Calu3 (cell line): ENCODE measurements around the gene MEF2C. TPM values are rescaled to one million over a fixed set of nuclear protein-coding genes. Genes with fewer than 3 reads are reported as not detected.

ENCODE experiments used
- BruUV-seq: library from RNA; stranded (reverse); fragments of 400-500 nt; replicated peaks from 2 replicates; lab custom pipeline; 2021; lab: Mats Ljungman, UMichigan
- CTCF ChIA-PET: fragments of 300-600 bp; sonication (Branson Sonifier 250); formaldehyde crosslinking; loops from one replicate; lab custom pipeline; 2022; ENCODE audit warnings: antibody characterized with exemption; lab: Charles Lee
- DNase-seq: peaks from one replicate; pipeline ENCODE4 v3.0.0; 2022
- H3K27ac Mint-ChIP-seq: one replicate; pipeline ENCODE4 v1.8.0; 2022; ENCODE audit warnings: mixed read lengths; ENCODE audit not compliant: unreplicated experiment
- H3K27me3 Mint-ChIP-seq: one replicate; pipeline ENCODE4 v1.8.0; 2022; ENCODE audit warnings: mixed read lengths; ENCODE audit not compliant: unreplicated experiment
- H3K36me3 Mint-ChIP-seq: one replicate; pipeline ENCODE4 v1.8.0; 2022; ENCODE audit warnings: mild to moderate bottlenecking, moderate library complexity, mixed read lengths; ENCODE audit not compliant: insufficient read depth, unreplicated experiment
- H3K4me1 Mint-ChIP-seq: one replicate; pipeline ENCODE4 v1.8.0; 2022; ENCODE audit warnings: mild to moderate bottlenecking, low read depth, mixed read lengths; ENCODE audit not compliant: unreplicated experiment
- H3K4me3 Mint-ChIP-seq: one replicate; pipeline ENCODE4 v1.8.0; 2022; ENCODE audit warnings: mild to moderate bottlenecking, low read depth, moderate library complexity, mixed read lengths; ENCODE audit not compliant: unreplicated experiment
- H3K9me3 Mint-ChIP-seq: one replicate; pipeline ENCODE4 v1.8.0; 2022; ENCODE audit warnings: low read depth, mixed read lengths; ENCODE audit not compliant: unreplicated experiment
- intact Hi-C: fragments of 100-400 bp; cut with micrococcal nuclease; formaldehyde crosslinking; loops from one replicate; pipeline ENCODE4 v1.10.0; 2022; ENCODE audit not compliant: unreplicated experiment
- total RNA-seq: library from RNA; stranded (reverse); gene quantifications from 2 replicates; pipeline ENCODE4 v1.2.3, GENCODE V29; 2022
- TF ChIP-seq, protein P1 (sequence below): fragments of 200-600 bp; IDR thresholded peaks from one replicate; pipeline ENCODE4 v1.8.0; 2022; ENCODE audit warnings: antibody characterized with exemption; ENCODE audit not compliant: unreplicated experiment

Gene MEF2C
- total RNA-seq, 1 experiment from 2014 or later = 6.1 TPM

DNA sequence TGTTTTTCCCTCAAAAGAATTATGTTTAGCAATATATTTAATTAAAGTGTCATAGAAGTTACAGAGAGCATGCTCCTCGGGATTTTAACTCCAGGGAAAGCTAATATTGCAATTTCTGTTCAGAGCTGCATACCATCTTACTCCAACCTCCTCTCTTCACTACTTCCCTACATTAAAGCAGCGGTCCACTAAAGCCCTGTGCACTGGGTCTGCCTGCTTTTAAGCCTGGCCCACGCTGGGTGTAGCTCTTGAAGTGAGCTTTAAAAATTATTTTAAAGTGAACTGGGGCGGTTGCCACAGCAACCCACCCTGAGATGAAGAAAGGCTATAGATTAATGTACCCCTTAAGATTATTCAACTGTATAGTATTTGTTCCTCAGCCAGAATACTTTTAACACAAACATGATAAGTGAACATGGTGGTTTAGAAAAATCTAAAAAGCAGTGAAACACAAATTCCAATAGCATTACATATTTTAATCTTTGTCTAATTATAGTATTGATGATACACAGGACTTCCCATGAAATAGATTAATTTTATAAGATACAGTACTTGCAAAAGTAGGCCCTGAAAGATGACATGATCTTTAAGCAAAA, 3.9 kb upstream of the MEF2C start:
- TF ChIP-seq, protein P1, sequence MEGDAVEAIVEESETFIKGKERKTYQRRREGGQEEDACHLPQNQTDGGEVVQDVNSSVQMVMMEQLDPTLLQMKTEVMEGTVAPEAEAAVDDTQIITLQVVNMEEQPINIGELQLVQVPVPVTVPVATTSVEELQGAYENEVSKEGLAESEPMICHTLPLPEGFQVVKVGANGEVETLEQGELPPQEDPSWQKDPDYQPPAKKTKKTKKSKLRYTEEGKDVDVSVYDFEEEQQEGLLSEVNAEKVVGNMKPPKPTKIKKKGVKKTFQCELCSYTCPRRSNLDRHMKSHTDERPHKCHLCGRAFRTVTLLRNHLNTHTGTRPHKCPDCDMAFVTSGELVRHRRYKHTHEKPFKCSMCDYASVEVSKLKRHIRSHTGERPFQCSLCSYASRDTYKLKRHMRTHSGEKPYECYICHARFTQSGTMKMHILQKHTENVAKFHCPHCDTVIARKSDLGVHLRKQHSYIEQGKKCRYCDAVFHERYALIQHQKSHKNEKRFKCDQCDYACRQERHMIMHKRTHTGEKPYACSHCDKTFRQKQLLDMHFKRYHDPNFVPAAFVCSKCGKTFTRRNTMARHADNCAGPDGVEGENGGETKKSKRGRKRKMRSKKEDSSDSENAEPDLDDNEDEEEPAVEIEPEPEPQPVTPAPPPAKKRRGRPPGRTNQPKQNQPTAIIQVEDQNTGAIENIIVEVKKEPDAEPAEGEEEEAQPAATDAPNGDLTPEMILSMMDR = no peak
- H3K27me3 Mint-ChIP-seq = no peaks in the 10 kb centered on the region
- intact Hi-C loops = loop anchor here (10.0 kb wide), 1 partner anchor 358 kb away; no protein-coding TSS in a partner anchor
- H3K27ac Mint-ChIP-seq = no peak overlapping the region
- no peak overlapping the region for H3K4me3 Mint-ChIP-seq
- peaks cover 14% of the 10 kb centered on the region for H3K4me1 Mint-ChIP-seq
- CTCF ChIA-PET = interaction anchor here (0.9 kb wide), 1 partner anchor 903 kb away, joined by 3 read pairs; no protein-coding TSS in a partner anchor
- DNase-seq = no peak
- H3K9me3 Mint-ChIP-seq = no peaks in the 10 kb centered on the region
- H3K36me3 Mint-ChIP-seq = peaks cover 35% of the 10 kb centered on the region
- no TSS peak for BruUV-seq

DNA sequence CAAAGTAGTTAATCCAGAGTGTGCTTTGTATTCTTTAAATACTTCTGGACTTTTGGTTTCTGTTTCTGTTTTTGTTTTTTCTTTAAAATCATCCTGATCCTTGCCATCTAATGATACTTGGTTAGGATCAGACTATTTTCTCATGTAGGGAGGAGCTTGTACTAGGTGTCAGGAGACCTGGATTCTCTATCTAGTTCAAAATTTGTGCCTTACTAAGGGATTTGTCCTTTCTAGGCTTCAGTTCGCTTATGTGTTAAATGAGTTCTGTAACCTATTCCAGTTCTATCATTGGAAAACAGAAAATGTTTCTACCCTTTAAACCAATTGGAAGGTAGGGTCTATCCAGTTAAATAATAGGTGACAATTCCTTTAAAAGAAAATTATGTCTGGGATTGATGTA, 3.3 kb upstream of the MEF2C start:
- DNase-seq = no peak
- CTCF ChIA-PET = interaction anchor here (0.9 kb wide), 1 partner anchor 902 kb away, joined by 3 read pairs; no protein-coding TSS in a partner anchor
- Mint-ChIP-seq H3K9me3 (no peaks in the 10 kb centered on the region), H3K27ac (no peak overlapping the region), H3K4me3 (no peak overlapping the region), H3K36me3 (peaks cover 35% of the 10 kb centered on the region), H3K4me1 (peaks cover 14% of the 10 kb centered on the region), H3K27me3 (no peaks in the 10 kb centered on the region)
- no TSS peak for BruUV-seq
- intact Hi-C loops = loop anchor here (10.0 kb wide), 1 partner anchor 359 kb away; no protein-coding TSS in a partner anchor
- TF ChIP-seq, protein P1 = no peak

DNA sequence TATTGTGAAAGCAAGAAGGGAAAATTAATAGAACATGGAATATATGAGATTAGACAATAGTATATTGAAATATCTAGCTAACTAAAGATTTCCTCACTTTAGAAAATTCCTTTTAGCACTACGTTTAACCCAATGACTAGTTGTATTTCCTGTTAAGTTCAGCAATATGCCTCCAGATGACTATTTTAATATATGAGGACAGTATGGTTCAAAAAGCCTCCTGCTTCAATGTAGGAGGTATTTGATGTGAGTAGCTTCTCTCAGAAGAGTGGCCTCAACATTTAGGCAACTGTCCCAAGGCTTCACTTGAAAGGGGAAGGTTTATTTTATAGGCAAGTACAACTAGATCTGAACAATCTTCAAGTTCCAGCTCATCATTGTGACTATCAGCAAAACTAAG, 2.0 kb upstream of the MEF2C start:
- no peak for DNase-seq
- no peak overlapping the region for H3K4me3 Mint-ChIP-seq
- no TSS peak for BruUV-seq
- peaks cover 14% of the 10 kb centered on the region for H3K4me1 Mint-ChIP-seq
- CTCF ChIA-PET = interaction anchor here (0.6 to 1.4 kb wide), 2 partner anchors 143 to 186 kb away, joined by 3 to 4 read pairs; no protein-coding TSS in a partner anchor
- no peaks in the 10 kb centered on the region for H3K27me3 Mint-ChIP-seq
- peaks cover 35% of the 10 kb centered on the region for H3K36me3 Mint-ChIP-seq
- H3K27ac Mint-ChIP-seq = no peak overlapping the region
- TF ChIP-seq, protein P1 = no peak
- intact Hi-C loops = loop anchor here (10.0 kb wide), 1 partner anchor 360 kb away; no protein-coding TSS in a partner anchor
- H3K9me3 Mint-ChIP-seq = no peaks in the 10 kb centered on the region

DNA sequence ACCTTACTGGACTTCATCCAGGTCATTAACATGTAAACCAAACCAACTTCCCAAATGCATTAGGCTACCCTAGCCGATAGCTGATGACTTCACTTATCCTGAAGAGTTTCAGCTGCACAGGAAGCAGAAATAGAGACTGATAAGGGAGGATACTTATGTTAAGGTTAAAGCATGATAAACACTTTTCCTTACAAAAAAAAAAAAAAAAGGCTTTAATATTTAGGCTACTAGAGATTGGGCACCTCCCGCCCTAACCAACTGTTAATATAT, 1.6 kb upstream of the MEF2C start:
- Mint-ChIP-seq H3K36me3 (peaks cover 31% of the 10 kb centered on the region), H3K27ac (peak overlapping the region; percentile 70), H3K9me3 (no peaks in the 10 kb centered on the region), H3K4me3 (peak overlapping the region; percentile 93), H3K4me1 (peaks cover 11% of the 10 kb centered on the region), H3K27me3 (no peaks in the 10 kb centered on the region)
- intact Hi-C loops = loop anchor here (10.0 kb wide), 1 partner anchor 360 kb away; no protein-coding TSS in a partner anchor
- BruUV-seq = no TSS peak
- DNase-seq = no peak
- CTCF ChIA-PET = interaction anchor here (0.6 to 1.4 kb wide), 2 partner anchors 143 to 187 kb away, joined by 3 to 4 read pairs; no protein-coding TSS in a partner anchor
- TF ChIP-seq, protein P1 = no peak
